Hepatocyte (in vitro differentiated cells): ENCODE results near the gene SIVA1.

Experiments
- EZH2 ChIP-seq: fragments of 200-600 bp; sonication (generic); IDR thresholded peaks from 2 replicates; pipeline ENCODE4 v1.6.1; 2016; ENCODE audit warnings: antibody characterized with exemption, mild to moderate bottlenecking, borderline replicate concordance
- EZH2phosphoT487 ChIP-seq: fragments of 200-600 bp; sonication (generic); IDR thresholded peaks from one replicate; pipeline ENCODE4 v1.6.1; 2018; ENCODE audit warnings: antibody characterized with exemption, mild to moderate bottlenecking, low read depth, moderate library complexity; ENCODE audit not compliant: unreplicated experiment, severe bottlenecking
- TF ChIP-seq, protein P1 (sequence below): fragments of 200-600 bp; sonication (generic); IDR thresholded peaks from 2 replicates; pipeline ENCODE4 v1.5.1; 2016; ENCODE audit warnings: antibody characterized with exemption, mild to moderate bottlenecking; ENCODE audit not compliant: poor library complexity

DNA sequence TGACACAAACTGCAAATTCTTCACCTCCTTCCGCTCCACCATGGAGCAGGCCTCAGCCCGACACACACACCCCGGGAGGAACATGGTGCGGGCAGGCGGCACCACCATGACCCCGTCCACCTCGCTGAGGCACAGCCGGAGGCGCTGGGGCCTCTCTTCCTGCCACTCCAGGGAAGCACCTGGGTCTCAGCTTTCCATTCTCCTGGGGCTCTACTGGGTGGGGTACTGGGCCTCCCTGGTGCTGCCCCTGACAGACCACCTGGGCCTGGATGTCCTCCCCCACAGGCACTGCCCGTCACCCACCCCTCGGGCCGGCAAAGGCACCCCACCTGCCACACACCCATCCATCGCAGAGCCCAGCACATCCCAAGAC, 32.7 kb downstream of the SIVA1 start:
- TF ChIP-seq, protein P1, sequence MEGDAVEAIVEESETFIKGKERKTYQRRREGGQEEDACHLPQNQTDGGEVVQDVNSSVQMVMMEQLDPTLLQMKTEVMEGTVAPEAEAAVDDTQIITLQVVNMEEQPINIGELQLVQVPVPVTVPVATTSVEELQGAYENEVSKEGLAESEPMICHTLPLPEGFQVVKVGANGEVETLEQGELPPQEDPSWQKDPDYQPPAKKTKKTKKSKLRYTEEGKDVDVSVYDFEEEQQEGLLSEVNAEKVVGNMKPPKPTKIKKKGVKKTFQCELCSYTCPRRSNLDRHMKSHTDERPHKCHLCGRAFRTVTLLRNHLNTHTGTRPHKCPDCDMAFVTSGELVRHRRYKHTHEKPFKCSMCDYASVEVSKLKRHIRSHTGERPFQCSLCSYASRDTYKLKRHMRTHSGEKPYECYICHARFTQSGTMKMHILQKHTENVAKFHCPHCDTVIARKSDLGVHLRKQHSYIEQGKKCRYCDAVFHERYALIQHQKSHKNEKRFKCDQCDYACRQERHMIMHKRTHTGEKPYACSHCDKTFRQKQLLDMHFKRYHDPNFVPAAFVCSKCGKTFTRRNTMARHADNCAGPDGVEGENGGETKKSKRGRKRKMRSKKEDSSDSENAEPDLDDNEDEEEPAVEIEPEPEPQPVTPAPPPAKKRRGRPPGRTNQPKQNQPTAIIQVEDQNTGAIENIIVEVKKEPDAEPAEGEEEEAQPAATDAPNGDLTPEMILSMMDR: no peak
- TF ChIP-seq EZH2phosphoT487 (no peak), EZH2 (no peak)
